Measurements from ENCODE around the gene CSRP1. TPM values are rescaled to one million over a fixed set of nuclear protein-coding genes. Genes with fewer than 3 reads are reported as not detected.
A peak's percentile ranks its signal among the peaks of the same experiment; 100 is the strongest.
"Not testable (repeated sequence)": the region's sequence is repeated elsewhere in the genome, so short reads cannot be mapped to it uniquely, and the experiment has no call there.

CSRP1 gene
- total and polyA plus RNA-seq, 2 donors (not counting 1 experiment from before 2014, with no cell fraction given), result 23.8 to 36.7 TPM

DNA sequence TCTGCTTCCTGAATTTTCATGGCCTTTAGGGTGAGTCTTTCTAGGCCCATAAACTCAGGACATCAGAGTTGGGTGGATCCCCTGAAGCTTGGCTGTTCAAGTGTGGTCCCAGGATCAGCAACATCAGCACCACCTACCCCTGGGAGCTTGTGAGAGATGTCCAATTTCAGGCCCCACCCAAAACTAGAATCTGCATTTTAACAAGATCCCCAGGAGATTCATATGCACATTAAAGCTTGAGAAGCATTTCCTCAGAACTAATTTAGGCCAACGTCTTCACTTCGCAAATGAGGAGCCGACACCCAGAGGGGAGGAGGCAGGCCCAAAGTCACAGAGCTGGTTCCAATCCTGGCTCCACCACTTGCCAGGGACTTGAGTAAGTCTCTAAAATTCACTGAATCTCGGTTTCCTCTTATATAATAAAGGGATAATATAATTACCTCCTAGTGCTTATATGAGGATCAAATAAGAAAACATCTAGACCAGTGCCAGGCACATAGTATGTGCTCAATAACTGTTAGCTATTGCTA lies 27.7 kb downstream of the CSRP1 start:
- no peak for TF ChIP-seq EZH2 (IDR thresholded peaks at IDR 0.05; ENCODE audit: borderline replicate concordance, insufficient read depth, low read depth, low read length, poor library complexity, severe bottlenecking)
- TF ChIP-seq, protein P1, sequence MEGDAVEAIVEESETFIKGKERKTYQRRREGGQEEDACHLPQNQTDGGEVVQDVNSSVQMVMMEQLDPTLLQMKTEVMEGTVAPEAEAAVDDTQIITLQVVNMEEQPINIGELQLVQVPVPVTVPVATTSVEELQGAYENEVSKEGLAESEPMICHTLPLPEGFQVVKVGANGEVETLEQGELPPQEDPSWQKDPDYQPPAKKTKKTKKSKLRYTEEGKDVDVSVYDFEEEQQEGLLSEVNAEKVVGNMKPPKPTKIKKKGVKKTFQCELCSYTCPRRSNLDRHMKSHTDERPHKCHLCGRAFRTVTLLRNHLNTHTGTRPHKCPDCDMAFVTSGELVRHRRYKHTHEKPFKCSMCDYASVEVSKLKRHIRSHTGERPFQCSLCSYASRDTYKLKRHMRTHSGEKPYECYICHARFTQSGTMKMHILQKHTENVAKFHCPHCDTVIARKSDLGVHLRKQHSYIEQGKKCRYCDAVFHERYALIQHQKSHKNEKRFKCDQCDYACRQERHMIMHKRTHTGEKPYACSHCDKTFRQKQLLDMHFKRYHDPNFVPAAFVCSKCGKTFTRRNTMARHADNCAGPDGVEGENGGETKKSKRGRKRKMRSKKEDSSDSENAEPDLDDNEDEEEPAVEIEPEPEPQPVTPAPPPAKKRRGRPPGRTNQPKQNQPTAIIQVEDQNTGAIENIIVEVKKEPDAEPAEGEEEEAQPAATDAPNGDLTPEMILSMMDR (IDR thresholded peaks at IDR 0.05), result no peak
- CTCF ChIA-PET, result interaction anchor here (2.9 to 10.2 kb wide), 3 partner anchors 31 to 44 kb away, joined by 16 to 407 read pairs (median 52); no protein-coding TSS in a partner anchor
- Histone ChIP-seq H3K9me3 (ENCODE audit: control extremely low read depth in 1 of 3, control insufficient read depth in 2 of 3, insufficient read depth in 1 of 3, low read length in 2 of 3) (no peaks in the 10 kb centered on the region), H3K79me2 (ENCODE audit: control insufficient read depth, insufficient read depth, low read length) (no peaks in the 10 kb centered on the region), H3K27me3 (replicated peaks in 1 of 4; ENCODE audit: control extremely low read depth in 1 of 4, control insufficient read depth in 3 of 4, insufficient read depth in 4 of 4, low read length in 3 of 4) (peaks cover 0 to 20% (median 2%) of the 10 kb centered on the region in 4 experiments), H4K20me1 (ENCODE audit: control insufficient read depth, insufficient read depth, low read length, poor library complexity, severe bottlenecking) (no peaks in the 10 kb centered on the region), H3K4me1 (ENCODE audit: control insufficient read depth in 2 of 2, insufficient read depth in 2 of 2, low read length in 2 of 2) (peaks cover 14 to 25% of the 10 kb centered on the region in 2 donors), H3K4me3 (ENCODE audit: control extremely low read depth in 1 of 5, extremely low read depth in 1 of 5, insufficient read depth in 1 of 5, low read depth in 2 of 5, low read length in 4 of 5) (no peak overlapping the region), H2AFZ (ENCODE audit: insufficient read depth, low read depth, low read length, poor library complexity, severe bottlenecking) (no peak overlapping the region), H3K9ac (ENCODE audit: low read length) (no peak overlapping the region), H3K4me2 (replicated peaks; ENCODE audit: low read depth, low read length, poor library complexity, severe bottlenecking) (no peak overlapping the region), H3K36me3 (replicated peaks in 1 of 2; ENCODE audit: control extremely low read depth in 1 of 2, control insufficient read depth in 1 of 2, extremely low read depth in 1 of 2, insufficient read depth in 2 of 2, low read length in 1 of 2) (peaks cover 0 to 5% of the 10 kb centered on the region in 2 experiments), H3K27ac (ENCODE audit: low read length in 2 of 2) (no peak overlapping the region)
- intact Hi-C loops (cut with micrococcal nuclease), result no loop called here
- H3K27ac Mint-ChIP-seq, result no peak overlapping the region
- H3K4me1 Mint-ChIP-seq, result peaks cover 26% of the 10 kb centered on the region
- ATAC-seq (ENCODE audit: low read depth) (no peak), DNase-seq (no peak)
- H3K4me3 Mint-ChIP-seq, result peak overlapping the region; percentile 38
- H3K9me3 Mint-ChIP-seq (ENCODE audit: insufficient read depth), result no peaks in the 10 kb centered on the region
- POLR2A ChIA-PET, result no interaction called here
- WGBS (ENCODE audit: insufficient coverage), result 40% methylated on average over 1 of the region's 4 CpGs
- H3K27me3 Mint-ChIP-seq, result peaks cover 8% of the 10 kb centered on the region

DNA sequence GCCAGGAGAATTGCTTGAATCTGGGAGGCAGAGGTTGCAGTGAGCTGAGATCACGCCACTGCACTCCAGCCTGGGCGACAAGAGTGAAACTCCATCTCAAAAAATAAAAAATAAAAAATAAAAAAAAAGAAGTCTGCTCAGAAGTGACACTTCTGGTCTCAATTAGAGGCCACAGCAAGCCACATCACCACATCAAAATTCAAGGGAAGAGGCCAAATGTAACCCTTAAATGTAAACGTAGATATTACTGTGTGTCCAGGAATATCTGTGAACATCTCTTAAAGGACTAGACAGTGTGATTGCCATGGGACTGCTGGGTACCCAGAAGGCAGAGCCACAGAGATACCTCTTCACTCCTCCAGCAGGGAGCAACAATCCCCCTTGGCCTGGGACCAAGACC lies 28.3 kb downstream of the CSRP1 start:
- H3K79me2 ChIP-seq (ENCODE audit: control insufficient read depth, insufficient read depth, low read length); H3K9ac ChIP-seq (ENCODE audit: low read length); H3K4me3 ChIP-seq (ENCODE audit: control extremely low read depth in 1 of 5, extremely low read depth in 1 of 5, insufficient read depth in 1 of 5, low read depth in 2 of 5, low read length in 4 of 5); H3K27ac ChIP-seq (ENCODE audit: low read length in 2 of 2); H3K4me2 ChIP-seq (replicated peaks; ENCODE audit: low read depth, low read length, poor library complexity, severe bottlenecking); H3K4me3 Mint-ChIP-seq; H4K20me1 ChIP-seq (ENCODE audit: control insufficient read depth, insufficient read depth, low read length, poor library complexity, severe bottlenecking); POLR2A ChIA-PET; H3K9me3 ChIP-seq (ENCODE audit: control extremely low read depth in 1 of 3, control insufficient read depth in 2 of 3, insufficient read depth in 1 of 3, low read length in 2 of 3); intact Hi-C loops (cut with micrococcal nuclease); H2AFZ ChIP-seq (ENCODE audit: insufficient read depth, low read depth, low read length, poor library complexity, severe bottlenecking); DNase-seq; ATAC-seq (ENCODE audit: low read depth); H3K27ac Mint-ChIP-seq; H3K9me3 Mint-ChIP-seq (ENCODE audit: insufficient read depth); H3K36me3 ChIP-seq (replicated peaks in 1 of 2; ENCODE audit: control extremely low read depth in 1 of 2, control insufficient read depth in 1 of 2, extremely low read depth in 1 of 2, insufficient read depth in 2 of 2, low read length in 1 of 2): not testable (repeated sequence)
- Histone ChIP-seq H3K4me1 (ENCODE audit: control insufficient read depth in 2 of 2, insufficient read depth in 2 of 2, low read length in 2 of 2) (peaks cover 14 to 25% of the 10 kb centered on the region in 2 donors), H3K27me3 (replicated peaks in 1 of 4; ENCODE audit: control extremely low read depth in 1 of 4, control insufficient read depth in 3 of 4, insufficient read depth in 4 of 4, low read length in 3 of 4) (peaks cover 0 to 20% (median 2%) of the 10 kb centered on the region in 4 experiments)
- Mint-ChIP-seq H3K4me1 (peaks cover 26% of the 10 kb centered on the region), H3K27me3 (peaks cover 13% of the 10 kb centered on the region)
- WGBS (ENCODE audit: insufficient coverage), result no CpG with 5 or more reads among the region's 3 CpGs
- CTCF ChIA-PET, result interaction anchor here (1.1 to 10.2 kb wide), 3 partner anchors 27 to 37 kb away, joined by 3 to 407 read pairs (median 52); no protein-coding TSS in a partner anchor
